ENCODE data around the gene BTLA. TPM values are rescaled to one million over a fixed set of nuclear protein-coding genes. Genes with fewer than 3 reads are reported as not detected.

The BTLA gene, protein sequence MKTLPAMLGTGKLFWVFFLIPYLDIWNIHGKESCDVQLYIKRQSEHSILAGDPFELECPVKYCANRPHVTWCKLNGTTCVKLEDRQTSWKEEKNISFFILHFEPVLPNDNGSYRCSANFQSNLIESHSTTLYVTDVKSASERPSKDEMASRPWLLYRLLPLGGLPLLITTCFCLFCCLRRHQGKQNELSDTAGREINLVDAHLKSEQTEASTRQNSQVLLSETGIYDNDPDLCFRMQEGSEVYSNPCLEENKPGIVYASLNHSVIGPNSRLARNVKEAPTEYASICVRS
- not detected in 2 replicates for total RNA-seq

DNA sequence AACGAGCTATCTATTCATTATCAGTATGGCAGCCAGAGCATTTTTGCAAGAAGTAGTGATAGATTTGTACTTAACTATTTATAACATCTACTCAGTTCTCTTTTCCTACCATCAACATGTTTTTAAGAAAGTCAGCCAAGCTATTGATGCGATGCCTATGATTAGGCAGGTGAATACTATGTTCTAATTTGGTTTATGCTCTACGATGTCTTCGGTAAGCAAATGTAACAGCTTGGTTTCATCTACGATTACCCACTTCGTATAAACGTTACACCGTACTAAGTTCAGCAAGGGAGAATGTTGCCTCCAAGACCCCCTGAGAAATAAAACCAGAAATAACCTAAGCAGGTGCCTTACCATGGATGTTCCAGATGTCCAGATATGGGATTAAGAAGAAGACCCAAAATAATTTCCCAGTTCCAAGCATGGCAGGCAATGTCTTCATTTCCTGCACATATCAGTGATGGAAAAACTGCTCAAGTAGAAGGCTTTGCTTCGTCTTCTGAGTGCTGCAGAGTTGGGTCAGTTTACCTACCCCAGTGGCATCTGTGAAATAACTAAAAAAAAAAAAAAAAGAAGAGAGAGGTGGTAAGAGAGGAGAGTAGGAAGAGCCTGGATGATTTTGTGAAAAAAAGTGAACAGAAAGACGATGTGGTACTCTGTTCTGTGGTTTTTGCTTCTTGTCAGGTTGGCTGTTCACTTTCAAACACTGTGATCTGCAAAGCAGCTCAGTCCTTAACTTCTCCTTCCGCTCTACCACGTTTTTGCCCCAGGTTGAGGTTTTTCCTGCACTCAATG lies at the start of gene BTLA:
Gene BTLA, minus strand, starts transcription at position 559 of the 798 bp plus-strand sequence. Its CDS starts 114 bp downstream, at position 445.

Other genes starting within 250 kb of the BTLA start
- gene SLC9C1, start 205.3 kb downstream of the BTLA start, total RNA-seq = under 0.01 and 0.43 TPM in 2 replicates
- gene CD200, start 166.3 kb downstream of the BTLA start, total RNA-seq = under 0.01 and 1.7 TPM in 2 replicates
- gene ATG3, start 62.5 kb upstream of the BTLA start, total RNA-seq = 63.1 and 64.6 TPM in 2 replicates
- 13.5 and 26.4 TPM in 2 replicates for gene SLC35A5, start 62.6 kb upstream of the BTLA start, total RNA-seq
- 3.0 and 26.5 TPM in 2 replicates for gene CCDC80, start 141.7 kb upstream of the BTLA start, total RNA-seq